ENCODE measurements around the gene CHI3L1. TPM values are rescaled to one million over a fixed set of nuclear protein-coding genes. Genes with fewer than 3 reads are reported as not detected.
"Not testable (repeated sequence)": the region's sequence is repeated elsewhere in the genome, so short reads cannot be mapped to it uniquely, and the experiment has no call there.

CHI3L1 gene
- 0.28 TPM for polyA plus RNA-seq (2013)

GRCh38 chr1:203186446-203187303 is at the start of gene CHI3L1:
CHI3L1 (minus strand) TSS chr1:203186704; CDS start chr1:203186623, 81 bp downstream.
- Histone ChIP-seq H3K4me3 (ENCODE audit: control insufficient read depth in 1 of 7, extremely low read depth in 1 of 7, insufficient read depth in 4 of 7, low read depth in 2 of 7, low read length in 6 of 7) (peak within 1 kb of the TSS in 1 of 7 experiments; percentile 19), H3K9me3 (ENCODE audit: control extremely low read depth in 1 of 5, control insufficient read depth in 4 of 5, insufficient read depth in 2 of 5, low read depth in 1 of 5, low read length in 4 of 5) (no peaks in the 10 kb centered on the region), H3K27ac (ENCODE audit: insufficient read depth in 1 of 2, low read depth in 1 of 2, low read length in 2 of 2, poor library complexity in 1 of 2, severe bottlenecking in 2 of 2) (no peak within 1 kb of the TSS), H3K4me1 (ENCODE audit: control extremely low read depth in 1 of 4, control insufficient read depth in 4 of 4, insufficient read depth in 4 of 4, low read length in 3 of 4) (peaks cover 0 to 14% (median 9%) of the 10 kb centered on the region in 4 experiments), H3K27me3 (replicated peaks in 2 of 5; ENCODE audit: control insufficient read depth in 4 of 5, insufficient read depth in 5 of 5, low read length in 4 of 5) (peaks cover 0 to 2% (median 0%) of the 10 kb centered on the region in 5 experiments), H3K36me3 (ENCODE audit: control insufficient read depth in 4 of 4, insufficient read depth in 4 of 4, low read length in 3 of 4) (no peaks in the 10 kb centered on the region)
- CTCF ChIA-PET: interaction anchor here (1.4 to 4.1 kb wide), 2 partner anchors 15 to 30 kb away, joined by 5 to 25 read pairs; no protein-coding TSS in a partner anchor
- DNase-seq: peak in 2 of 3 donors; percentile 43 to 48
- POLR2A ChIA-PET: no interaction called here
- WGBS (ENCODE audit: insufficient coverage): 48% methylated on average over 9 of the region's 14 CpGs

DNA sequence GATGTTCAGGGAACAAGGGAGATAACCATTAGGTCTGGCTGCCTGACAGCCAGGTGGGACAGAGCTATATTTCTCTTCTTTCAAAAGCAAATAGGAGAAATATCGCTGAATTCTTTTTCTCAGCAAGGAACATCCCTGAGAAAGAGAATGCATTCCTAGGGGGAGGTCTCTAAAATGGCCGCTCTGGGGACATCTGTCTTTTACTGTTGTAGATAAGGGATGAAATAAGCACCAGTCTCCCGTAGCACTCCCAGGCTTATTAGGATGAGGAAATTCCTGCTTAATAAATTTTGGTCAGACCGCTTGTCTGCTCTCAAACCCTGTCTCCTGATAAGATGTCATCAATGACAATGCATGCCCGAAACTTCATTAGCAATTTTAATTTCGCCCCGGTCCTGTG is 48.4 kb upstream of the CHI3L1 start:
- Histone ChIP-seq H3K9me3 (ENCODE audit: control extremely low read depth in 1 of 5, control insufficient read depth in 4 of 5, insufficient read depth in 2 of 5, low read depth in 1 of 5, low read length in 4 of 5) (peaks cover 0 to 21% (median 11%) of the 10 kb centered on the region in 5 experiments), H3K4me1 (ENCODE audit: control extremely low read depth in 1 of 4, control insufficient read depth in 4 of 4, insufficient read depth in 4 of 4, low read length in 3 of 4) (peaks cover 0 to 19% (median 4%) of the 10 kb centered on the region in 4 experiments)
- 93% methylated on average over 5 of the region's 7 CpGs for WGBS (ENCODE audit: insufficient coverage)
- H3K4me3 ChIP-seq (ENCODE audit: control insufficient read depth in 1 of 7, extremely low read depth in 1 of 7, insufficient read depth in 4 of 7, low read depth in 2 of 7, low read length in 6 of 7); H3K27ac ChIP-seq (ENCODE audit: insufficient read depth in 1 of 2, low read depth in 1 of 2, low read length in 2 of 2, poor library complexity in 1 of 2, severe bottlenecking in 2 of 2); H3K27me3 ChIP-seq (replicated peaks in 2 of 5; ENCODE audit: control insufficient read depth in 4 of 5, insufficient read depth in 5 of 5, low read length in 4 of 5); DNase-seq; POLR2A ChIA-PET; H3K36me3 ChIP-seq (ENCODE audit: control insufficient read depth in 4 of 4, insufficient read depth in 4 of 4, low read length in 3 of 4): not testable (repeated sequence)
- CTCF ChIA-PET: interaction anchor here (1.4 to 1.8 kb wide), 2 partner anchors 10 to 19 kb away, joined by 4 read pairs; no protein-coding TSS in a partner anchor

GRCh38 chr1:203229471-203230135 is 43.1 kb upstream of the CHI3L1 start, which contains the start of gene CHIT1:
CHIT1 (minus strand) TSS chr1:203229673; CDS start chr1:203229636, 37 bp downstream.
- H3K9me3 ChIP-seq (ENCODE audit: control extremely low read depth in 1 of 5, control insufficient read depth in 4 of 5, insufficient read depth in 2 of 5, low read depth in 1 of 5, low read length in 4 of 5): peaks cover 0 to 5% (median 3%) of the 10 kb centered on the region in 5 experiments
- H3K27ac ChIP-seq (ENCODE audit: insufficient read depth in 1 of 2, low read depth in 1 of 2, low read length in 2 of 2, poor library complexity in 1 of 2, severe bottlenecking in 2 of 2): no peak within 1 kb of the TSS
- H3K4me3 ChIP-seq (ENCODE audit: control insufficient read depth in 1 of 7, extremely low read depth in 1 of 7, insufficient read depth in 4 of 7, low read depth in 2 of 7, low read length in 6 of 7): no peak within 1 kb of the TSS
- DNase-seq: no peak
- WGBS (ENCODE audit: insufficient coverage): 100% methylated on average over 4 of the region's 7 CpGs
- H3K36me3 ChIP-seq (ENCODE audit: control insufficient read depth in 4 of 4, insufficient read depth in 4 of 4, low read length in 3 of 4): no peaks in the 10 kb centered on the region
- CTCF ChIA-PET: interaction anchor here (6.8 kb wide), 1 partner anchor 14 kb away, joined by 27 read pairs; no protein-coding TSS in a partner anchor
- H3K4me1 ChIP-seq (ENCODE audit: control extremely low read depth in 1 of 4, control insufficient read depth in 4 of 4, insufficient read depth in 4 of 4, low read length in 3 of 4): peaks cover 0 to 7% (median 2%) of the 10 kb centered on the region in 4 experiments
- no peaks in the 10 kb centered on the region for H3K27me3 ChIP-seq (replicated peaks in 2 of 5; ENCODE audit: control insufficient read depth in 4 of 5, insufficient read depth in 5 of 5, low read length in 4 of 5)
- POLR2A ChIA-PET: no interaction called here

DNA sequence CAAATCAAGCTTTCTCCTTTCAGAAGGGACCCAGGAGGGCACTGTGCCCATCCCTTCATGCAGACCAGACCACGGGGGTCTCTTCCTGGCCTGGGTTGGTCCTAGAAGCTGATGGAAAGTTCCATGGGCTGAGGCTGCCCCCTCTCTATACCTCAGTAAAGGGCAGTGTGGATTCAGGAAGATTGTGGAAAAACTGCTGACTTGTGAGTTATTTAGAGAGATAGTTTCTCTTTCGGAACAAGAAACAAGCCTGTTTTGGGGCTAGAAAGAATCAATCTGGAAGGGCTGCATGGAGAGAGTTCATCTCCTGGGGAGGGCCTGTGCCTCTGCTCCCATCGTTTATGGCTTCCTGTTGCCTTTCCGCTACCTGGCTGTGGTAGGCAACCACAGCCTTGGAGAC is 42.2 kb upstream of the CHI3L1 start:
- ChIA-PET CTCF (interaction anchor here (0.8 to 6.8 kb wide), 4 partner anchors 13 to 189 kb away, joined by 3 to 27 read pairs (median 4); no protein-coding TSS in a partner anchor), POLR2A (no interaction called here)
- Histone ChIP-seq H3K36me3 (ENCODE audit: control insufficient read depth in 4 of 4, insufficient read depth in 4 of 4, low read length in 3 of 4) (no peaks in the 10 kb centered on the region), H3K9me3 (ENCODE audit: control extremely low read depth in 1 of 5, control insufficient read depth in 4 of 5, insufficient read depth in 2 of 5, low read depth in 1 of 5, low read length in 4 of 5) (peaks cover 0 to 4% (median under 1%) of the 10 kb centered on the region in 5 experiments), H3K4me1 (ENCODE audit: control extremely low read depth in 1 of 4, control insufficient read depth in 4 of 4, insufficient read depth in 4 of 4, low read length in 3 of 4) (peaks cover 0 to 7% (median 2%) of the 10 kb centered on the region in 4 experiments), H3K27me3 (replicated peaks in 2 of 5; ENCODE audit: control insufficient read depth in 4 of 5, insufficient read depth in 5 of 5, low read length in 4 of 5) (peaks cover 0 to under 1% (median 0%) of the 10 kb centered on the region in 5 experiments), H3K27ac (ENCODE audit: insufficient read depth in 1 of 2, low read depth in 1 of 2, low read length in 2 of 2, poor library complexity in 1 of 2, severe bottlenecking in 2 of 2) (no peak overlapping the region), H3K4me3 (ENCODE audit: control insufficient read depth in 1 of 7, extremely low read depth in 1 of 7, insufficient read depth in 4 of 7, low read depth in 2 of 7, low read length in 6 of 7) (no peak overlapping the region)
- WGBS (ENCODE audit: insufficient coverage): 73% methylated on average over 4 of the region's 4 CpGs
- no peak for DNase-seq

DNA sequence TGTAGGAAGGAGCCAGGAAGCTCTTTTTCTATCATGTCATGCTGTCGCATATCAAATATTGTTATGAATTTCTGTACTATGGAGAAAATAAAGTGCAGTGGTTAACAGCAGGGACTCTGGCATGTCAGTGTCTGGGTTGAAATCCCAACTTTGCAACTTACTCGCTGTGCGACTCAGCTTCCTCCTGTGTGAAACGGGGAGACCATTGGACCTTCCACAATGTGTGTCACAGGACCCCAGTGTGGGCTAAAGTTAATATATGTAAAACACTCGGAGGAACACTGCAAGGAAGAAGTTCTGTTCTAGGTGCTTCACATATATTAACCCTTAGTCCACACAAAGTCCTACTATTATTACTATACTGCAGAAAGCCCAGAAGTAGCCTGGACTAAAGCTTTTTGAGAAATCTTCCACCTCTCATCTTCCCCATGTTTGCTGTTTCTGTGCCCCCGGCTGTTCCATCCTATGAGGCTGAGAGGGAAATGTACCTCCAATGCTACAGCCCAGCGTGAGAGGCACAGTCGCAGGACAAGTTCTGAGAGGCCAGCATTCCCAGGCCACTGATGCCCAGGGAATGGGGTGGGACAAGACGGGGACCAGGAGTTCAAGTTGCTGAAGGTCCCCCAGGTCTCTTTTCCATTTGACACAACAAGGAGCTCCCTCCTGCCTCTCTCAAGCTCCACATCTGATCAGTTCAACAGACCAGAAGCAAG is 41.0 kb upstream of the CHI3L1 start:
- H3K36me3 ChIP-seq (ENCODE audit: control insufficient read depth in 4 of 4, insufficient read depth in 4 of 4, low read length in 3 of 4): no peaks in the 10 kb centered on the region
- no peak overlapping the region for H3K27ac ChIP-seq (ENCODE audit: insufficient read depth in 1 of 2, low read depth in 1 of 2, low read length in 2 of 2, poor library complexity in 1 of 2, severe bottlenecking in 2 of 2)
- ChIA-PET POLR2A (no interaction called here), CTCF (interaction anchor here (0.9 to 6.8 kb wide), 3 partner anchors 12 to 187 kb away, joined by 3 to 27 read pairs (median 3); no protein-coding TSS in a partner anchor)
- H3K9me3 ChIP-seq (ENCODE audit: control extremely low read depth in 1 of 5, control insufficient read depth in 4 of 5, insufficient read depth in 2 of 5, low read depth in 1 of 5, low read length in 4 of 5): no peaks in the 10 kb centered on the region
- H3K27me3 ChIP-seq (replicated peaks in 2 of 5; ENCODE audit: control insufficient read depth in 4 of 5, insufficient read depth in 5 of 5, low read length in 4 of 5): peaks cover 0 to 3% (median 0%) of the 10 kb centered on the region in 5 experiments
- no peak for DNase-seq
- 100% methylated on average over 7 of the region's 9 CpGs for WGBS (ENCODE audit: insufficient coverage)
- H3K4me1 ChIP-seq (ENCODE audit: control extremely low read depth in 1 of 4, control insufficient read depth in 4 of 4, insufficient read depth in 4 of 4, low read length in 3 of 4): peaks cover 0 to 5% (median 2%) of the 10 kb centered on the region in 4 experiments
- H3K4me3 ChIP-seq (ENCODE audit: control insufficient read depth in 1 of 7, extremely low read depth in 1 of 7, insufficient read depth in 4 of 7, low read depth in 2 of 7, low read length in 6 of 7): no peak overlapping the region

- ChIA-PET POLR2A (no interaction called here), CTCF (interaction anchor here (0.8 to 6.8 kb wide), 10 partner anchors 9 to 186 kb away, joined by 3 to 27 read pairs (median 4); no protein-coding TSS in a partner anchor)
- 45% methylated on average over 3 of the region's 4 CpGs for WGBS (ENCODE audit: insufficient coverage)
- Histone ChIP-seq H3K36me3 (ENCODE audit: control insufficient read depth in 4 of 4, insufficient read depth in 4 of 4, low read length in 3 of 4) (no peaks in the 10 kb centered on the region), H3K4me3 (ENCODE audit: control insufficient read depth in 1 of 7, extremely low read depth in 1 of 7, insufficient read depth in 4 of 7, low read depth in 2 of 7, low read length in 6 of 7) (no peak overlapping the region), H3K9me3 (ENCODE audit: control extremely low read depth in 1 of 5, control insufficient read depth in 4 of 5, insufficient read depth in 2 of 5, low read depth in 1 of 5, low read length in 4 of 5) (no peaks in the 10 kb centered on the region), H3K27me3 (replicated peaks in 2 of 5; ENCODE audit: control insufficient read depth in 4 of 5, insufficient read depth in 5 of 5, low read length in 4 of 5) (peaks cover 0 to 3% (median 0%) of the 10 kb centered on the region in 5 experiments), H3K27ac (ENCODE audit: insufficient read depth in 1 of 2, low read depth in 1 of 2, low read length in 2 of 2, poor library complexity in 1 of 2, severe bottlenecking in 2 of 2) (no peak overlapping the region), H3K4me1 (ENCODE audit: control extremely low read depth in 1 of 4, control insufficient read depth in 4 of 4, insufficient read depth in 4 of 4, low read length in 3 of 4) (no peaks in the 10 kb centered on the region)
- peak in 2 of 3 donors; percentile 41 to 55 for DNase-seq
Observed at GRCh38 chr1:203225071-203225470, 38.6 kb upstream of the CHI3L1 start.

Data from common myeloid progenitor, CD34-positive (primary cell).